Activated CD4-positive, CD25-positive, alpha-beta regulatory T cell treated with anti-CD3 and anti-CD28 coated beads, Interleukin-2, amount 50 U/mL, for 24 hours (primary cell): ENCODE measurements around the gene AADACL4.
A peak's percentile ranks its signal among the peaks of the same experiment; 100 is the strongest.

Experiments
- ATAC-seq, 2 donors: fragments of 150-1000 bp; cut with Tn5 transposase; one replicate each; pipeline ENCODE4 v1.10.0; 2021; ENCODE audit warnings: mild to moderate bottlenecking in 1 of 2, moderate library complexity in 1 of 2

AADACL4 gene

DNA sequence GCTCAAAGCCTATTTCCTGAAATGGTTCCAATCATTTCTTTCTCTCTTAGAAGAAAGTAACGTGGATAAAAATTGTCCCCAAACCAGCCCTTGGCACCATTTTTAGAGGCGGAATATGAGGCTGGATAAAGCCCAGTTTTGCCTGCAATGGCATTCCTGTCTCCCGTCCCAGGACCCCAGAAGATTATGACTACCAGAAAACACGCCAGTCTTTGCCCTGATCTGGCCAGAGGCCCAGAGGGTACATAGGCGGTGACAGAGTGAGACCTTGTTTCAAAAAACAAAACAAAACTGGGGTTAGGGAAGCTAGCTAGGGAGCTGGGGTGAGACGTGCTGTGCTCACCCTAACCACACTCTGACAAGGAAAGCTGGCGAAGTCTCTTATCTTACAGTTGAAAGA is at the start of gene AADACL4:
Gene AADACL4, plus strand, starts transcription at position 301 of the 400 bp plus-strand sequence. CDS start 462 bp downstream, outside the sequence.
- ATAC-seq = no peak

- ATAC-seq = no peak
These were observed 49.4 kb upstream of the AADACL4 start for GRCh38 chr1:12594490-12594889.

DNA sequence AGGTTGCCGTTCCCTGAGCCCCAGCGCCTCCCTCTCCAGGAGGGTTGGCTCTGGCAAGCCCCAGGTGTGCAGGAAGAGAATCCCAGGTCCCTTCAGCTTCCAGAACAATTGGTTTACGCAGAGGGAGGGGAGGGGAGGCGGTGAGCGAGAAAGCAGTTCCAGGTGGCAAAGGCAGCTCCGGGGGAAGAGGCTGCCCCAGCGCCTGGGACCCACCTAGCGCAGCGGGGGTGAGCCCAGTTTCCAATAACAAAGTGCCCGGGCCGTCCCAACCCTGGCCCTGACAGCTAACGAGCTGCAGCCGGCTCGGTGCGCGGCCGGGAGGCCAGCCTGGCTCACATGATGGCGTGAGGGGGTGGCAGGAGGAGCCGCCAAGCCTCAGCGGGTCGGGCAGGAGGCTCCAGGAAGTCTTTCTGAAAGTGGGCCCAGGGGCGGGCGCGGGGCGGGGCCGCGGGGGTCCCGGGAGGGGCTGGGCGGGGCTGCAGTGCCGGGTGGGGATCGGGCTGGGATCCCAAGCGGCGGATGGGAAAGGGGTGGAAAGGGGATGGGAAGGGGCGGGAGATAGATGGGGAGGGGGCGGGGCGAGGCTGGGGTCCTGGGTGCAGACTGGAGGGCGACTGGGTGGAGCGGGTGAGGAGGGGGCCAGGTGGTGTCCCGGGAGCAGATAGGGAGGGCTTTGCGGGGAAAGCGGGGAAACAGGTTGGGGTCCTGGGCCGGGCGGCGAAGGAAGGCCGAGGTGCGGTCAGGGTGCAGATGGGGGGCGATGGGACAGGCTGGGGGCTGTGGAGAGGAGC is 48.7 kb upstream of the AADACL4 start:
- peak; percentile 30 to 41 for ATAC-seq

DNA sequence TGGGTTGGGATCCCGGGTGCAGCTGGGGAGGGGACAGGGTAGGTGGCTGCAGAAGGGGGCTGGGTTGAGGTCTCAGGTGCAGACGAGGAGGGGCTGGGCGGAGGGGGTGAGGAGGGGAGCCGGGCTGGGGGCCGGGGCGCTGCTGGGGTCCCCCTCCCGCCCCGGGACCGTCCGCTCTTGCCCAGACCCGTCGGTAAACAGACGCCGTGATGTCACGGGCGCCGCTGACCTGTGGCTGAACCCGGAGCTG is 48.2 kb upstream of the AADACL4 start:
- ATAC-seq = peak in 1 of 2 donors; percentile 22

DNA sequence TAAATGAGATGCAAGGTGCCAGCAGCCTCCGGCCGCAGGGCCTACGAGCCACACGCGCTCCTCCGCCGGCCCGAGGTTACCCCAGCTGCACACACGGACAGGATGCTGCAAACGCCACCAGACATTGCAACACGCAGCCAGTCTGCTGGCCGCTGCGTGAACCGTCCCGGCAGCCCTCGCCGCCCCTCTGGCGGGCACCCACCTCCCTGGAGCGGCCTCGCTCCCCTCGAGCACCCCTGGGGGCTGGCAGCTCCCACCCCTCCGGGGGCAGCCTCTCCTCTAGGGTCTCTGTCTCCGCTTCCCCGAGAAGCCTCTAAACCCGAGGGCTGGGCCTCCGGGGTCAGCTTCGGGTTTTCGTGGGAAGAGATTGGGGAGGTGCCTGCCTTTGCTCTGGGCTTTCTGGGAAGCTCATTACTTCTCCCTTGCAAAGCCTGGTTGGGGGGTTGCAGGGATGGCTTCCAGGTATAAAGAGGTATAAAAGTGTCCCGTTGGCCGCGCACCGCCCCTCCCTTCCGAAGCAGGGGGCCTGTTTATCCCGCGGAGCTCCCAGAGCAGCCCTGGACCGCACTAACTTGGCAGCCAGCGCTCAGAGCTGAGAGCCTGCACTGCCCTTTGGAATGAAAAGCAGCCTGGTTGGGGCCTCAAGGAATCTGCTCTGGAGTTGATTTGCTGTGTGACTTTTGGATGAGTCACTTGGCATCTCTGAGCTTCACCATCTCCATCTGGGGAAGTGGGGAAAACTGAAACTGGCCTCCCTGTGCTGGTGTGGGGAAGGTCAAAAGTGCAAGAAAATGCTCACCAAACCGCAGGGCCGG is 47.7 kb upstream of the AADACL4 start:
- peak in 1 of 2 donors; percentile 54 for ATAC-seq

- ATAC-seq = no peak
These were observed 46.1 kb upstream of the AADACL4 start for GRCh38 chr1:12597792-12598191.

DNA sequence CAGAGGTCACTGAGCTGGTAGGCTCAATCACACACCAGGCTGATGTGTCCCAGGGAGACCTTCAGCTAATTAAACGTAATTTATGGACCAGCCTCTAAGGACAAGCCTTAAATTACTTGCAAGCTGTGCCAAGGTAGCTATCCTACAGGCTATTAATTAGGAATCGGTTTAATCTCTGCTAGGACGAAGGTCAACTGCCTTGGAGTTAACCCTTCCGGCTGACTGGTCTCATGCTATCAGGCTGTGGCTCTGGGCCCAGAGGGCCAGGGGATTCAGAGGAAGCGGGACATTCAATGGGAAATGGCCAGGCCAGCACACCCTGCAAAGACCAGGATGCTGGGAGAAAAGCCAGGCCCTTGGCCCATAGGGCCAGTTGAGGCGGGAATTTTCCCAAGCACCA is 44.9 kb upstream of the AADACL4 start:
- no peak for ATAC-seq

- no peak for ATAC-seq
These were observed 44.2 kb upstream of the AADACL4 start for GRCh38 chr1:12599657-12600056.

DNA sequence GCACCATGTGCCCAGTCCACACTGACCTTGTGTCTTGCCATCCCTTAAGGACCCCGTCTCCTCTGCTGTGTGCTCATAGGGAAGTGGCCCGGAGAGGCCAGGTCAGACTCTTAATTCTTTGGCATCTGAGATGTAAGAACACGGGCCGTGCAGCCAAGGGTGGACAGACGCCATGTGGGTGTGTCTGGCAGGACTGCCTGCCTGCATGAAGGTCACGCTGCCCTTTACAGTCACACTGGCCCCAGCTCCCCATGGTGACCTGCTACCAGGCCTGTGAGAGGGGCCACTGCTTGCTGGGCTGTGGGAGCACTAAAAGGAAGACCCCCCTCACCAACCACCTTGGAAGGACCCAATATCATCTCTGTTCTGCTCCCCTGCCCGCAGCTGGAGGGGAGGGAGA is 43.5 kb upstream of the AADACL4 start:
- ATAC-seq = no peak

DNA sequence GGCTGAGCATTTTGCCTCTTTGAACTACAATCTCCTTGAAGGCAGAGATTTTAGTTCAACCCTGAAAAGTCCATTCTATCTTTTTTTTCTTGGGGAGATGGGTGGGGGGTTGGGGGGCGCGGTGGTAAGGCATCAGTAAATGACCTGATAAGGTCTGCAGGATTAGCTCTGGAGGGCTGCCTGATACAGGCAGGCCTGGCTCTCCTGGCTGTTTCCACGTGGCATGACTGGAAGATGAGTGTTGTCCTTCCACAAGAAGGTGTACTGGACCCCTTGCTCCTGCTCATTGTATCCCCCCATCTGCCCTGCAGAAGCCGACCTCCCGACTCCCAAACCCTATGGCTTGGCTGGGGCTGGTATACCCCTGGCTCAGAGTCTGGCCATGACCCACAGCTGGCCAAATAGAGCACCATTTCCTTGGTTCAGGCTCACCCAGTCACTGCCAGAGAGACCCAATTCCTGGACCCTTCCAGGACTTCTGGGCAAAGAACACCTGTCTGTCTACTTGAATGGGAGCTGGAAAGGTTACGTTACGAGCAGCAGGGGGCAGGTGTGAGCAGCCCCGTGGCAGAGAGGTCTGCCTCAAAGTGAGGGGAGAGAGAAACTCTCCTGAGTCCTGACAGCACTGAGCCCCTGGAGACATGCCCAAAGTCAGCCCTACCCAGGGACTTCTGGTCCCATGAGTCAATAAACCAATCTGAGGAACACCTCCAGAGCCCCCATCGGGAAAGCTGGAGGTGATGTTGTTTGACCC is 42.8 kb upstream of the AADACL4 start:
- ATAC-seq = no peak

DNA sequence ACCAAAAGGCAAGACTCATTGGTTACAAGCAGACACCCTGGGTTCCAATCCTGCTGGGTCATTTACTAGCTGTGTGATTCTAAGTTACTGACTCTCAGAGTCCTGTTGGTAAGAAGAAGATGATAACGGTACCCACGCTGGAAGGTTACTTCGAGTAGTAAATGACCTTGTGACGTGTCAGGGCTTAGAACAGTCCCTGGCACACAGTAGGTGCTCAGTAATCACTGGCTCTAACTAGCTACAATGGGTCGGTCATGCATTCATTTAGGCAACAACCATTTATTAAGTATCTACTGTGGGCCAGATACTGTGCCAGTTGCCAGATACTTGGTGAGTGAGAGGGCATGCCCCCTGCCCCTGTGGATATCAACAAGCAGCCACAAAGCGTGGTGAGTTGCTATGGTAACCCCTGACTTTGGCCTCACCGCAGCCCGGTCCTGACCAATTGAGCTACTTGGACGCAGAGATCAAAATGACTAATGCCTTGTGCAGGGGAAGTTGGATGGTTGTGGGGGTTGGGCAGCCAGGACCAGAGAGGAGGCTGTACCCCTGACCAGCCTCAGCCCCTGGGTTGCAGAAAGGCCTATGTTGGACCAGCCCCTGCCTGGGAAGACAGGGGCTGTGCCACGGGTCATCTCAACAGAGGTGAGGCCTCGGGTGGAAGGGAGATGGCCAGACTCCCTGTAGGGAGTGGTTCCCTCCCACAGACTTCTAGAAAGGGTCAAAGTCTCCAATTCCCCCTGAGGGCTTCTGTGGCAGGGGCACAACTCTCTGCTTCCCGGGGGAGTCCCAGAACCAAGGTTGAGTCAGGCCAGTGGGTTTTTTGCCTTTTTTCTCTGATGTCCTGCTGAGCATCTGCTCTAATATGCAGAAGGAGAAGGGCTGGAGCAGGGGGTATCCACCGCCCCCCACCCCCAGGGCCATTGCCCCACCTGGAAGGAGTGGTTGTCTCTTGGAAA is 41.9 kb upstream of the AADACL4 start:
- no peak for ATAC-seq

DNA sequence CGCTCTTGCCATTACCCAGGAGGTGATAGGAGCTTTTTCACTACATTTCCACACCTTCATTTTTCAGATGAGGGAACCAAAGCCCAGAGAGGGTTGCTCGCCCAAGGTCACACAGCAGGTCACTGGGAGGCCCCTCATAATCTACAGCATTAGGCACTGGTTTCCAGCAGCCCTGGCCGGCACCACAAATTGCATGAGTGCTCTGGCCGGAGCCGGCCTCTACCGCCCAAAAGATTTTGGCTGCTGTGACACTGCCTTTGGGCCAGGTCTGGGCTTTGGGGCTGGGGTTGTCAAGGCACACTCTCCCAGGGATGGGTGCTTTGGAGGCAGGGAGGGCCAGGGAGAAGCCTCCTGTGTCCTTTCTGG is 41.2 kb upstream of the AADACL4 start:
- no peak for ATAC-seq

DNA sequence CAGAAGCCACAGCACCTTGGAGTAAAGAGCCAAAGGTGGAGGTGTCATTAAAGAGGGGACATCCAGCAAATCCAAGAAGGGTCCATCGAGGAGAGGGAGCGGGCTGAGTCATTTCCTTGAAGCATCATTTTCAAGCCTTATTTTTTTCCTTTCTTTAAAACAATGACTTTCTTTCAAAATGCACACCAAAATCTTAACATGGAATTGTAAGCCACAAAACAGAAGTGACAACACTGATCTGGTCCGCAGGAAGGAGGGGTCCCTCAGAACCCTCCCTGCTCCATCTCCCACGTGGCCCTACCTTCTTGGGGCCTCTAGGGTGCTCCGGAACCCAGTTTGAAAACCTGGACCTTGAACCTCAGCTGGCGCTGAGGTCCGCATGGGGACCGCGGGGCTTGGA is 40.7 kb upstream of the AADACL4 start:
- no peak for ATAC-seq

GRCh38 chr1:12604114-12604874 is 39.6 kb upstream of the AADACL4 start:
- ATAC-seq = peak; percentile 98 to 99

- ATAC-seq = no peak
These were observed 38.9 kb upstream of the AADACL4 start for GRCh38 chr1:12604986-12605385.

GRCh38 chr1:12607263-12607662 is 36.6 kb upstream of the AADACL4 start:
- no peak for ATAC-seq

- no peak for ATAC-seq
These were observed 35.5 kb upstream of the AADACL4 start for GRCh38 chr1:12608311-12608957.

GRCh38 chr1:12609469-12610003 is 34.3 kb upstream of the AADACL4 start:
- ATAC-seq = no peak

GRCh38 chr1:12610305-12610935 is 33.5 kb upstream of the AADACL4 start:
- ATAC-seq = no peak

DNA sequence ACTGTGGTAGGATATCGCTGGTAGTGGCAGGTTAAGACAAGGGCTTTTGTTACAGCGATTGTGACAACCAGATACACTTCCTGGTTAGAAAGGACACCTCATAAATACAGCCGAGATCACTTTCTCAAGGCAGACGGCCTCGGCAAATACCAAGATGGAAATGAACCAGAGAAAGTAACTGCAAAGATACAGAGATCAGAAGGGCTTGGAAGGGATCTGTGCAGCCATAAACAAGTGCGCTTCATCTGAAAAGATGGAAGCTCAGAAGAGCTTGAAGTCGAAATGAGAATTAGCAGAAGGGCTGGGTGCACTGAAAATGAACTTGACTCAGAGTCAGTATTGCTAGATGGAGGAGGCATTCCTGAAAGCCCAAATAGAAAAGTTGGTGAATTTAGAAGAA is 32.9 kb upstream of the AADACL4 start:
- no peak for ATAC-seq
